HEK293 (cell line): Measurements from ENCODE around the gene COPE.
"Not testable (repeated sequence)": the region's sequence is repeated elsewhere in the genome, so short reads cannot be mapped to it uniquely, and the experiment has no call there.

Experiments used
- CTCF ChIA-PET: fragments of 350-600 bp; formaldehyde crosslinking; extraction: SDS; loops from one replicate; lab custom pipeline; 2021; ENCODE audit warnings: antibody characterized with exemption; lab: Yijun Ruan, JAX
- POLR2A ChIA-PET: fragments of 300-600 bp; formaldehyde crosslinking; extraction: SDS; loops from one replicate; lab custom pipeline; 2020; ENCODE audit warnings: antibody characterized with exemption, inconsistent platforms; lab: Yijun Ruan, JAX
- H3K27ac ChIP-seq: fragments of 200-500 bp; sonication (Bioruptor generic); 2 replicates; pipeline ENCODE4 v1.5.1; 2014; ENCODE audit warnings: low read depth, low read length, control low read depth, inconsistent platforms; ENCODE audit errors: extremely low read depth
- H3K36me3 ChIP-seq, 2 experiments: fragments of 200-500 bp in 1 of 2; sonication (Bioruptor generic) in 1 of 2; 1 replicate in 1 of 2; 2 replicates in 1 of 2; pipeline ENCODE4 v1.5.1; 2014 to 2017; ENCODE audit warnings: inconsistent platforms in 2 of 2, low read length in 2 of 2; ENCODE audit not compliant: control insufficient read depth in 2 of 2, insufficient read depth in 1 of 2
- H3K4me1 ChIP-seq: fragments of 200-500 bp; sonication (Bioruptor generic); 2 replicates; pipeline ENCODE4 v1.5.1; 2014; ENCODE audit warnings: mild to moderate bottlenecking, low read length, inconsistent platforms; ENCODE audit not compliant: control insufficient read depth, insufficient read depth
- H3K4me3 ChIP-seq: 2 replicates; pipeline ENCODE4 v1.5.1; 2011; ENCODE audit warnings: low read depth, mild to moderate bottlenecking, control low read depth, low read length, moderate library complexity
- H3K9me3 ChIP-seq: fragments of 200-500 bp; sonication (Bioruptor generic); 2 replicates; pipeline ENCODE4 v1.5.1; 2014; ENCODE audit warnings: low read depth, low read length, inconsistent platforms; ENCODE audit not compliant: control insufficient read depth, insufficient read depth
- ATF2 ChIP-seq: fragments of 450-650 bp; formaldehyde crosslinking; IDR thresholded peaks from 2 replicates; pipeline ENCODE4 v1.5.1; 2016; ENCODE audit warnings: missing biosample characterization, missing genetic modification characterization, low read depth
- ELK4 ChIP-seq: IDR thresholded peaks from 2 replicates; pipeline ENCODE4 v1.6.1; 2011; ENCODE audit warnings: mild to moderate bottlenecking, low read depth, low read length, borderline replicate concordance
- KLF8 ChIP-seq: fragments of 450-650 bp; formaldehyde crosslinking; IDR thresholded peaks from 2 replicates; pipeline ENCODE4 v1.5.1; 2016; ENCODE audit warnings: missing biosample characterization, missing genetic modification characterization
- SCRT1 ChIP-seq: fragments of 450-650 bp; formaldehyde crosslinking; IDR thresholded peaks from 2 replicates; pipeline ENCODE4 v1.5.1; 2016; ENCODE audit warnings: missing biosample characterization, missing genetic modification characterization, borderline replicate concordance
- ZBTB44 ChIP-seq: fragments of 450-650 bp; IDR thresholded peaks from 2 replicates; pipeline ENCODE4 v1.5.1; 2018; ENCODE audit warnings: missing biosample characterization, mild to moderate bottlenecking, missing genetic modification characterization
- ZEB2 ChIP-seq: fragments of 450-650 bp; formaldehyde crosslinking; IDR thresholded peaks from 2 replicates; pipeline ENCODE4 v1.5.1; 2016; ENCODE audit warnings: missing biosample characterization, missing genetic modification characterization
- ZFP3 ChIP-seq: fragments of 450-650 bp; formaldehyde crosslinking; IDR thresholded peaks from 2 replicates; pipeline ENCODE4 v1.5.1; 2016; ENCODE audit warnings: low read depth, missing biosample characterization, missing genetic modification characterization
- ZFP37 ChIP-seq: fragments of 450-650 bp; formaldehyde crosslinking; IDR thresholded peaks from 2 replicates; pipeline ENCODE4 v1.5.1; 2016; ENCODE audit warnings: missing biosample characterization, missing genetic modification characterization
- ZIC2 ChIP-seq: fragments of 450-650 bp; formaldehyde crosslinking; IDR thresholded peaks from 2 replicates; pipeline ENCODE4 v1.5.1; 2016; ENCODE audit warnings: missing biosample characterization, missing genetic modification characterization
- ZNF155 ChIP-seq: fragments of 450-650 bp; formaldehyde crosslinking; IDR thresholded peaks from 2 replicates; pipeline ENCODE4 v1.5.1; 2016; ENCODE audit warnings: missing biosample characterization, missing genetic modification characterization
- ZNF416 ChIP-seq: fragments of 450-650 bp; formaldehyde crosslinking; IDR thresholded peaks from 2 replicates; pipeline ENCODE4 v1.5.1; 2016; ENCODE audit warnings: missing biosample characterization, missing genetic modification characterization
- ZNF488 ChIP-seq: fragments of 450-650 bp; formaldehyde crosslinking; IDR thresholded peaks from 2 replicates; pipeline ENCODE4 v1.5.1; 2016; ENCODE audit warnings: missing biosample characterization, missing genetic modification characterization
- ZNF571 ChIP-seq: fragments of 450-650 bp; formaldehyde crosslinking; IDR thresholded peaks from 2 replicates; pipeline ENCODE4 v1.5.0; 2017; ENCODE audit warnings: missing biosample characterization, missing genetic modification characterization
- ZNF610 ChIP-seq: fragments of 450-650 bp; formaldehyde crosslinking; IDR thresholded peaks from 2 replicates; pipeline ENCODE4 v1.5.1; 2016; ENCODE audit warnings: missing biosample characterization, missing genetic modification characterization, borderline replicate concordance
- ZNF664 ChIP-seq: fragments of 450-650 bp; formaldehyde crosslinking; IDR thresholded peaks from 2 replicates; pipeline ENCODE4 v1.5.1; 2016; ENCODE audit warnings: missing biosample characterization, missing genetic modification characterization
- ZNF776 ChIP-seq: fragments of 450-650 bp; formaldehyde crosslinking; IDR thresholded peaks from 2 replicates; pipeline ENCODE4 v1.5.0; 2017; ENCODE audit warnings: missing biosample characterization, missing genetic modification characterization, borderline replicate concordance
- ZXDB ChIP-seq: fragments of 450-650 bp; formaldehyde crosslinking; IDR thresholded peaks from 2 replicates; pipeline ENCODE4 v1.5.1; 2016; ENCODE audit warnings: missing biosample characterization, missing genetic modification characterization
- TF ChIP-seq, protein P1 (sequence below): fragments of 450-650 bp; formaldehyde crosslinking; optimal IDR thresholded peaks from 2 replicates; pipeline ENCODE3; 2016; ENCODE audit warnings: missing biosample characterization, mild to moderate bottlenecking, missing genetic modification characterization

The COPE gene

GRCh38 chr19:18920400-18920799 lies 1.2 kb upstream of the COPE start:
- CTCF ChIA-PET, result interaction anchor here (0.5 to 1.0 kb wide), 2 partner anchors 67 to 305 kb away, joined by 3 to 4 read pairs; no protein-coding TSS in a partner anchor
- no peaks in the 10 kb centered on the region for H3K9me3 ChIP-seq
- no peak overlapping the region for H3K27ac ChIP-seq
- no peaks in the 10 kb centered on the region for H3K4me1 ChIP-seq
- H3K4me3 ChIP-seq, result peak overlapping the region; percentile 59
- POLR2A ChIA-PET, result interaction anchor here (2.0 kb wide), 1 partner anchor 9 kb away, joined by 41 read pairs; no protein-coding TSS in a partner anchor
- peaks cover 10 to 44% of the 10 kb centered on the region in 2 experiments; a peak in 2 of 3 replicates for H3K36me3 ChIP-seq
- TF ChIP-seq ELK4 (no peak), ZIC2 (tag by site-specific recombination) (no peak), ZNF610 (tag by site-specific recombination) (no peak), ATF2 (tag by site-specific recombination) (no peak), ZFP3 (tag by site-specific recombination) (no peak), ZNF155 (no peak), ZNF664 (tag by site-specific recombination) (no peak), ZEB2 (tag by site-specific recombination) (no peak), ZNF488 (tag by site-specific recombination) (no peak), ZNF571 (tag by site-specific recombination) (no peak), ZNF416 (tag by site-specific recombination) (no peak)

GRCh38 chr19:18919900-18920214 lies 670 bp upstream of the COPE start:
- Histone ChIP-seq H3K36me3 (peaks cover 6 to 48% of the 10 kb centered on the region in 2 experiments; a peak in 2 of 3 replicates), H3K27ac (no peak overlapping the region)
- no peak for TF ChIP-seq ZNF776 (tag by site-specific recombination)
- no peak for TF ChIP-seq KLF8
- TF ChIP-seq ZBTB44 (tag by site-specific recombination), result no peak
- no peak for TF ChIP-seq SCRT1 (tag by site-specific recombination)
- TF ChIP-seq, protein P1, sequence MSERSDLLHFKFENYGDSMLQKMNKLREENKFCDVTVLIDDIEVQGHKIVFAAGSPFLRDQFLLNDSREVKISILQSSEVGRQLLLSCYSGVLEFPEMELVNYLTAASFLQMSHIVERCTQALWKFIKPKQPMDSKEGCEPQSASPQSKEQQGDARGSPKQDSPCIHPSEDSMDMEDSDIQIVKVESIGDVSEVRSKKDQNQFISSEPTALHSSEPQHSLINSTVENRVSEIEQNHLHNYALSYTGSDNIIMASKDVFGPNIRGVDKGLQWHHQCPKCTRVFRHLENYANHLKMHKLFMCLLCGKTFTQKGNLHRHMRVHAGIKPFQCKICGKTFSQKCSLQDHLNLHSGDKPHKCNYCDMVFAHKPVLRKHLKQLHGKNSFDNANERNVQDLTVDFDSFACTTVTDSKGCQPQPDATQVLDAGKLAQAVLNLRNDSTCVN (tag by site-specific recombination), result no peak
- TF ChIP-seq ZFP37 (tag by site-specific recombination), result 0 out of 2 replicates have a peak, but pooled peaks have one; percentile 23
- no peak for TF ChIP-seq ZXDB (tag by site-specific recombination)
- TF ChIP-seq, all 188 proteins: peak for 1
- POLR2A ChIA-PET, result interaction anchor here (1.0 to 2.2 kb wide), 21 partner anchors 10 to 638 kb away, joined by 3 to 41 read pairs (median 6); partner anchors contain the start of genes CERS1, ELL, JUND and REX1BD
- Histone ChIP-seq H3K4me1 (no peaks in the 10 kb centered on the region), H3K4me3 (peak overlapping the region; percentile 59), H3K9me3 (no peaks in the 10 kb centered on the region)
- CTCF ChIA-PET, result interaction anchor here (0.6 to 1.5 kb wide), 7 partner anchors 10 to 458 kb away, joined by 3 to 4 read pairs (median 4); partner anchors contain the start of gene FKBP8

DNA sequence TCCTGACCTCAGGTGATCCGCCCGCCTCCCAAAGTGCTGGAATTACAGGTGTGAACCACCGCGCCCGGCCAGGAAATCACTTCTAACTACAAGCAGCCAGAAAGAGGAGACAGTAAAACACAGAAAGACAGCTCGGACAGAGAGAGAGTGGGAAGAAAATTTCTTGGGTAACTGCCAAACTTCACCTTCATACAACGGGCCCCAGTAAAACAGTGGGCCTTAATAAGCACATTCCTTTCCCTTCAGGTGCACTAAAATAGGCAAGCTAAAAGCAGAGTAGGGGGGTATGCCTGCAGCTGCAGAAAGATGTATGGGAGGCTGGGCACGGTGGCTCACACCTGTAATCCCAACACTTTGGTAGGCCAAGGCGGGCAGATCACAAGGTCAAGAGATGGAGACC lies 1.6 kb downstream of the COPE start:
- POLR2A ChIA-PET, result interaction anchor here (0.6 to 0.7 kb wide), 2 partner anchors 91 to 457 kb away, joined by 3 to 5 read pairs; no protein-coding TSS in a partner anchor
- CTCF ChIA-PET, result interaction anchor here (2.3 kb wide), 1 partner anchor 70 kb away, joined by 14 read pairs; no protein-coding TSS in a partner anchor
- not testable (repeated sequence) for H3K9me3 ChIP-seq, H3K27ac ChIP-seq, H3K4me1 ChIP-seq, H3K4me3 ChIP-seq
- peaks cover 6 to 44% of the 10 kb centered on the region in 2 experiments; a peak in 2 of 3 replicates for H3K36me3 ChIP-seq
